Mucosa of descending colon (tissue), 3 donors: ENCODE measurements around the gene RUNX1. TPM values are rescaled to one million over a fixed set of nuclear protein-coding genes. Genes with fewer than 3 reads are reported as not detected.

ENCODE experiments used
- ATAC-seq: fragments of 200-7000 bp; cut with Tn5 transposase; one replicate; pipeline ENCODE4 v1.9.1; 2020; ENCODE audit warnings: mild to moderate bottlenecking, moderate library complexity
- DNase-seq, 3 donors: peaks; one replicate each; pipeline ENCODE4 v3.0.0-alpha.2; 2020
- H3K36me3 ChIP-seq: fragments of 200-600 bp; one replicate; pipeline ENCODE4 v1.8.0; 2021; ENCODE audit warnings: low read depth, mild to moderate bottlenecking
- H3K4me1 ChIP-seq: fragments of 200-600 bp; one replicate; pipeline ENCODE4 v1.8.0; 2021; ENCODE audit warnings: low read depth, mild to moderate bottlenecking
- H3K4me3 ChIP-seq: fragments of 200-600 bp; one replicate; pipeline ENCODE4 v1.8.0; 2021; ENCODE audit warnings: mild to moderate bottlenecking
- H3K9me3 ChIP-seq: fragments of 200-600 bp; one replicate; pipeline ENCODE4 v1.8.0; 2021; ENCODE audit warnings: mild to moderate bottlenecking
- intact Hi-C, 2 donors: fragments of 100-400 bp; cut with DNase I in 1 of 2; cut with micrococcal nuclease in 1 of 2; formaldehyde crosslinking; loops; one replicate each; pipeline versions ENCODE4 v1.11.0 to v1.11.1; 2022; cut with DNase I, micrococcal nuclease
- total RNA-seq, 3 donors: library from RNA; stranded (reverse); fragmentation: NEBNext Ultra II Directional in 2 of 3; extraction: Animal tissue kit (Norgen Biotek cat#: 25700) in 2 of 3; gene quantifications; one replicate each; pipeline versions ENCODE4 v1.2.1 to v1.2.4, GENCODE V29; 2021 to 2023
- TF ChIP-seq, protein P1 (sequence below): fragments of 200-600 bp; IDR thresholded peaks from one replicate; pipeline ENCODE4 v1.8.0; 2022; ENCODE audit warnings: antibody characterized with exemption, mild to moderate bottlenecking
- donor health status: DM: no; HTN: no; CAD: no; lungs with moderate emphysema.
- donor health status: DM: no; HTN: no; CAD: no.
- donor health status: DM: no; HTN: yes; CAD: no.

RUNX1 gene
- total RNA-seq, 3 donors from 2014 or later: 16.5 to 29.4 (median 24.0) TPM

DNA sequence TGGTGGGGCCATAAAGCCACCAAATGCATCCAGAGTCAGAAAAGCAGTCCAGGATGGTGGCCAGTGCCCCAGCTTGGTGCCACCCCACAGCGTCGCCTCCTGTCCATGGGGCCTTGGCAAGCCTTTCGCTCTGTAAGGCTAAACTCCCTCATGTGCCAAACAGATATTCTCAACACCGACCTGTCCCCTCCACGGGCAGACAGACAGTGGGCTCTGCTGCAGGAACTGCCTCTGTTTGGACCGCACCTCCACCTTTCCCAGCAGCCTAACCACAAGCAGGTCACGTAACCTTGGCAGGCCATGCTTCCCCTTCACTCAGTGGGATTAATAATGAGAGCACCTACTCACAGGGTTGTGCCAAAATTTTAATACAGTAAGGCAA lies 11.7 kb downstream of the RUNX1 start:
- Histone ChIP-seq H3K4me1 (peaks cover 3% of the 10 kb centered on the region), H3K9me3 (no peaks in the 10 kb centered on the region), H3K4me3 (no peak overlapping the region), H3K36me3 (no peaks in the 10 kb centered on the region)
- TF ChIP-seq, protein P1, sequence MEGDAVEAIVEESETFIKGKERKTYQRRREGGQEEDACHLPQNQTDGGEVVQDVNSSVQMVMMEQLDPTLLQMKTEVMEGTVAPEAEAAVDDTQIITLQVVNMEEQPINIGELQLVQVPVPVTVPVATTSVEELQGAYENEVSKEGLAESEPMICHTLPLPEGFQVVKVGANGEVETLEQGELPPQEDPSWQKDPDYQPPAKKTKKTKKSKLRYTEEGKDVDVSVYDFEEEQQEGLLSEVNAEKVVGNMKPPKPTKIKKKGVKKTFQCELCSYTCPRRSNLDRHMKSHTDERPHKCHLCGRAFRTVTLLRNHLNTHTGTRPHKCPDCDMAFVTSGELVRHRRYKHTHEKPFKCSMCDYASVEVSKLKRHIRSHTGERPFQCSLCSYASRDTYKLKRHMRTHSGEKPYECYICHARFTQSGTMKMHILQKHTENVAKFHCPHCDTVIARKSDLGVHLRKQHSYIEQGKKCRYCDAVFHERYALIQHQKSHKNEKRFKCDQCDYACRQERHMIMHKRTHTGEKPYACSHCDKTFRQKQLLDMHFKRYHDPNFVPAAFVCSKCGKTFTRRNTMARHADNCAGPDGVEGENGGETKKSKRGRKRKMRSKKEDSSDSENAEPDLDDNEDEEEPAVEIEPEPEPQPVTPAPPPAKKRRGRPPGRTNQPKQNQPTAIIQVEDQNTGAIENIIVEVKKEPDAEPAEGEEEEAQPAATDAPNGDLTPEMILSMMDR: no peak
- ATAC-seq (no peak), DNase-seq (no peak)
- intact Hi-C loops: no loop called here

DNA sequence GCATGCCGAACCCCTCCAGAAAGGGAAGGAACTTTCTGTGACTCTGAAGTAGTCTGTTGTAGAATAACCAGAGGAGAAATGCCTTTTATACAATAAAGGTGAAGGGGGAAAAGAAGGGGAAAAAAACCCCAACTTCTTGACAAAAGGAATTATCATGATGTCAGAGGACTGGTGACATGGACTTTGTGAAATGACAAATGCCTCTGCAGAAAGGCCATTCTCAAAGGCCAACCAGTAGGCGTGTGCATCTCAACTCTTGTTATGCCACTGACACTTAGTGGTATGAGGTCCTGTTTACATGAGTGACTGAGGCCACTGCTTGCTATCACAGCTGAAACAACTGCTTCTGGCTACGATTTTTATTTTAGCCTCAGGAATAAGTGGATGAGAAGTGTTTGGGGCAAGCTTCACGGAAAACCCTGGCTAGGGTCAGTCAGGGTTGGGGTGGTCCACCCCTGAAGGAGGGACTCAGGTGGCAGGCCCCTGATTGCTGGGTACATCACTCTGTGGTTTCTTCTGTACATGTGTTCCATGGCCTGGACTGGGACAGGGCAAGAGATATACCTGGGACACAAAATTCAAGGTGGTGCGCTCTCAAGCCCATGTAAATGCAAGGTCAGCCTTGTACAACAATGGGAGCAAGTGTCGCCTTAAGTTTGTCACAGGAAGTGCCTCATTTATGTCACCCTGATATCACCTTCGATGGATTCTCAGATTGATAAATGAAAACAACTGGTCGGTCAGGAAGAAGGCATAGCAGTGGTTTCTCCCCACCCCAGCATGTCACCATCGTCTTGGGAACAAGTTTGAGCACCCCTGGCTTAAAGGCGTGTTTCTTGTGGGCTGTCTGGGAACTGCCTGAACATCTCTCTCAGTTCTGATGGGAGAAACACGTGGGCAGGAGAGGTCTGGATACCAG lies 12.4 kb downstream of the RUNX1 start:
- Histone ChIP-seq H3K9me3 (no peaks in the 10 kb centered on the region), H3K4me1 (peaks cover 3% of the 10 kb centered on the region), H3K36me3 (no peaks in the 10 kb centered on the region), H3K4me3 (no peak overlapping the region)
- ATAC-seq (no peak), DNase-seq (no peak)
- TF ChIP-seq, protein P1: no peak
- intact Hi-C loops: no loop called here

DNA sequence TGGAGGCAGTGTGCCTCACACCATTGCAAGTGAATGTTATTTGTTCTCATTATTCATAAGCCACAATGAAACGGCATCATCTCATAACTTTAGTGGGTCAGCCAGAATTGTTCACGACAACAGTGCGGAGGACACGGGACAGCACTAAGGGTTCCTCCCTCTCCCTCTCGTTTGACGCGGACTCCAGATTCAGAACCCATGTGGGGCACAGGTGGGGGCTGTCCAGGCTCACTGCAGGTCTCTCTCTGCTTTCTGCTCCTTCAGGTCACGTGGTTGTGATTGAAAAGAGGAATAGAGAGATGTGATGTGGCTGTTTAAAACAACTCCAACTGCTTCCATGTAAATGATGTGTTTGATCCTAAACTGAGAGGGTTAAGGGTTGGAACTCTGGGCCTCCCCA lies 13.5 kb downstream of the RUNX1 start:
- no peak overlapping the region for H3K4me3 ChIP-seq
- DNase-seq: no peak

DNA sequence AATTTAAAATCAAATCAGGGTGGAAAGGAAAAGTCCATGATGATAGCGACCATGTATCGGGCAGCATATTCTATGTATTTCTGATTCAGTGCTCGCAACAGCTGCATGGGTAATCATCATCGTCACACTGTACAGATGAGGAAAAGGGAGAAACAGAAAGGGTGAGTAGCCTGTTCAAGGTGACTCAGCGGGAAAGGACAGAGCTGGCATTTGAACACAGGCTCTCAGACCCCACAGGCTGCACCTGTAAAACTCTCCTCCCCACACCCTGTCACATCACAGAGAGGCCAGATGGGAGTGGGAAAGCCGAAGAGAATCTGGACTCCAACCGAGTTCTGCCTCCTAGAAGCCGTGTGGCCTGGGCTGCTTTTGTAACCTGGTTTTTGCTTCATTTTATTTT lies 14.0 kb downstream of the RUNX1 start:
- H3K4me3 ChIP-seq: no peak overlapping the region
- H3K36me3 ChIP-seq: no peaks in the 10 kb centered on the region
- peaks cover 3% of the 10 kb centered on the region for H3K4me1 ChIP-seq
- intact Hi-C loops: no loop called here
- no peaks in the 10 kb centered on the region for H3K9me3 ChIP-seq
- DNase-seq (no peak), ATAC-seq (no peak)
- TF ChIP-seq, protein P1: no peak

More for the DNA sequence above, 13.5 kb downstream of the RUNX1 start:
- Histone ChIP-seq H3K9me3 (no peaks in the 10 kb centered on the region), H3K4me1 (peaks cover 3% of the 10 kb centered on the region), H3K36me3 (no peaks in the 10 kb centered on the region)
- TF ChIP-seq, protein P1: no peak
- no peak for ATAC-seq
- intact Hi-C loops: no loop called here

DNA sequence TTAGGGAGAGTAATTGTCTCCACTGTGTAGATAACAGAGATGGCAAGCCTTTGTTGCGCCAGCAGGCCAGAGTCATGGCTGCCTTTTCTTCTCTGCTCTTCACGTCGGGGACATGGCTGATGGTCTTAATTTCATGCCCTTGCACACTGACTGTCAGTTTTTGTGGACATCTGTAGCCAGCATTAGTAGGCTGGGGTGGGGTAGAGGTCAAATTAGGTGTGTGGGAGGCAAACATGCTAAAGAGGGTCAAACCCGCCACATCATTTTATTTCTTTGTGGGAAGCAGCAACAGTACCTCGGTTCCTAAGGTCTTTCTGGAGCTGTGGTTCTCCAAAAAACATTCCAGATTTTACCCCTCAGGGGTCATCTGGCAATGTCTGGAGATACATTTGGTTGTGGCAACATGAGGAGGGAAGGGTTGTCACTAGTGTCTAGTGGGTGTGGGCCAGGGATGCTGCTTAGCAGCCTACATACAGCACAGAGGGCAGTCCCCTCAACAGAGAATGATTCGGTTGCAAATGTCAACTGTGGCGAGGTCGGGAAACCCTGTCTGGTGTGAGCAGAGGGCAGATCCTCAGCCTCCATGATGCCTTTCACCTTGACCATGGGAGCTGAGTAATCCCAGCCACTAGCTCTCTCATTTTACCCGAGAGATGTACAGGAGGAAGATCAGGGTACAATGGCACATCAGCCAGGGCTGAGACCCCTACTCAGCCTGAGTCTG lies 14.7 kb downstream of the RUNX1 start:
- intact Hi-C loops: no loop called here
- Histone ChIP-seq H3K9me3 (no peaks in the 10 kb centered on the region), H3K4me1 (no peaks in the 10 kb centered on the region), H3K4me3 (no peak overlapping the region), H3K36me3 (no peaks in the 10 kb centered on the region)
- DNase-seq: no peak
- no peak for ATAC-seq
- TF ChIP-seq, protein P1: no peak
